Gastroesophageal sphincter (tissue), 3 donors: ENCODE data around the gene HMG20A.

Experiments
- POLR2A ChIP-seq, 2 donors: fragments of 450-650 bp; IDR thresholded peaks; one replicate each; pipeline ENCODE4 v1.6.1; 2017; ENCODE audit warnings: antibody characterized with exemption in 2 of 2, mild to moderate bottlenecking in 2 of 2, moderate library complexity in 1 of 2
- POLR2AphosphoS5 ChIP-seq: sonication (generic); formaldehyde crosslinking; IDR thresholded peaks from one replicate; pipeline ENCODE4 v1.6.1; 2017; ENCODE audit warnings: antibody characterized with exemption
- TF ChIP-seq, protein P1 (sequence below), 4 experiments: fragments of 200-600 bp in 2 of 4; fragments of 450-650 bp in 2 of 4; sonication (generic) in 1 of 4; IDR thresholded peaks; one replicate each; pipeline ENCODE4 v1.5.1; 2017 to 2019; ENCODE audit warnings: antibody characterized with exemption in 4 of 4, mild to moderate bottlenecking in 2 of 4, moderate library complexity in 2 of 4

DNA sequence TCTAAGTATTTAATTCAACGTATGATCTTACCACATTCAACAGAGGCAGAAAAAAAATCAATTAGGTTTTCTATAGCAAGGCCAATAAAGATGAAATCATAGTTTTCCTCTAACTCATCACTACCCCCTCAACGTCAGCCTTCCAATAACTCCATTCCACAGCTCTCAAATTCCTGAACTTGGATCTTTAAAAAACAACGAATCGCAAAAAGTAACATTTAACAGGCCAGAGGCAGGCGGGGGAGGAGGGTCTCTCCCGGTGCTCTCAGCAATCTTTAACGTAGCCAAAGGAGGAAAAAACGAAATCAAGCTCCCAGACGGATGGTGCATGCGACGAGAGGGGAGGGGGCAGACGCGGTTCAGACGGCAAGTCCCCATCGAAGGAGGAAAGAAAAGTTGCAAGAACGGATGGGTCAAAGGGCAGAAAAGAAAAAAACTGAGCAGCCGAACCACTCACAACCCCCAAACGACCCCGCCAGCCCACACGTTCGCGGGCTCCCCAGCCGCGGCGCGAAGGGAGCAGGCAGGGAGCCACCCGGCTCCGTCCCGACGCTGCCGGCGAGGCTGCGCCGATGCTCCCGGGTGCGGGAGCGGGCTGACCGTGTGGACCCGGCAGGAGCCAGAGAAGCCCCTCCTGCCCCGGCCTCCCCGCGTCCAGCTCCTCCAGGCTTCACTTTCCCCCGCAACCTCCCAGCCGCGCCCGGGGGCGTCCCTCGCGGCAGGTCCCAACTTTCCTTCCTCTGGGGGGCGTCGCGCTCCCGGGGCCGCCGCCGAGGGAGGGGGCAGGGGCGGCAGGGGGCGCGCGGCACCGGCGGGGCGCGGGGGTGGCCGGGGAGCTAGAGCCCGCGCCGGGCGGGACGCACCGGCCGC, 1.5 kb upstream of the HMG20A start:
- TF ChIP-seq, protein P1, sequence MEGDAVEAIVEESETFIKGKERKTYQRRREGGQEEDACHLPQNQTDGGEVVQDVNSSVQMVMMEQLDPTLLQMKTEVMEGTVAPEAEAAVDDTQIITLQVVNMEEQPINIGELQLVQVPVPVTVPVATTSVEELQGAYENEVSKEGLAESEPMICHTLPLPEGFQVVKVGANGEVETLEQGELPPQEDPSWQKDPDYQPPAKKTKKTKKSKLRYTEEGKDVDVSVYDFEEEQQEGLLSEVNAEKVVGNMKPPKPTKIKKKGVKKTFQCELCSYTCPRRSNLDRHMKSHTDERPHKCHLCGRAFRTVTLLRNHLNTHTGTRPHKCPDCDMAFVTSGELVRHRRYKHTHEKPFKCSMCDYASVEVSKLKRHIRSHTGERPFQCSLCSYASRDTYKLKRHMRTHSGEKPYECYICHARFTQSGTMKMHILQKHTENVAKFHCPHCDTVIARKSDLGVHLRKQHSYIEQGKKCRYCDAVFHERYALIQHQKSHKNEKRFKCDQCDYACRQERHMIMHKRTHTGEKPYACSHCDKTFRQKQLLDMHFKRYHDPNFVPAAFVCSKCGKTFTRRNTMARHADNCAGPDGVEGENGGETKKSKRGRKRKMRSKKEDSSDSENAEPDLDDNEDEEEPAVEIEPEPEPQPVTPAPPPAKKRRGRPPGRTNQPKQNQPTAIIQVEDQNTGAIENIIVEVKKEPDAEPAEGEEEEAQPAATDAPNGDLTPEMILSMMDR (IDR thresholded peaks at IDR 0.05) = peak in 2 of 4 experiments; percentile 7 to 56
- TF ChIP-seq POLR2A (IDR thresholded peaks at IDR 0.05) (no peak), POLR2AphosphoS5 (no peak)
